Parathyroid adenoma (tissue), 2 donors: Measurements from ENCODE around the gene USHBP1.

Experiments
- H2AFZ ChIP-seq: fragments of 300-600 bp; sonication (generic); one replicate; pipeline ENCODE4 v1.7.0; 2017; ENCODE audit warnings: antibody characterized with exemption, mild to moderate bottlenecking
- H3K27ac ChIP-seq: fragments of 300-600 bp; sonication (generic); one replicate; pipeline ENCODE4 v1.7.0; 2017
- H3K27me3 ChIP-seq: fragments of 300-600 bp; sonication (generic); one replicate; pipeline ENCODE4 v1.7.0; 2017; ENCODE audit warnings: low read length; ENCODE audit not compliant: control insufficient read depth, insufficient read depth
- H3K36me3 ChIP-seq: fragments of 300-600 bp; sonication (generic); one replicate; pipeline ENCODE4 v1.7.0; 2017; ENCODE audit warnings: low read length; ENCODE audit not compliant: control insufficient read depth, insufficient read depth
- H3K4me1 ChIP-seq: fragments of 300-600 bp; sonication (generic); one replicate; pipeline ENCODE4 v1.7.0; 2017; ENCODE audit warnings: control low read depth
- H3K4me2 ChIP-seq: fragments of 300-600 bp; sonication (generic); one replicate; pipeline ENCODE4 v1.7.0; 2017; ENCODE audit warnings: low read length
- H3K4me3 ChIP-seq: fragments of 300-600 bp; sonication (generic); one replicate; pipeline ENCODE4 v1.7.0; 2017; ENCODE audit warnings: low read depth, low read length
- H3K79me2 ChIP-seq: fragments of 300-600 bp; sonication (generic); one replicate; pipeline ENCODE4 v1.7.0; 2017; ENCODE audit warnings: control low read depth
- H3K9ac ChIP-seq: fragments of 300-600 bp; sonication (generic); one replicate; pipeline ENCODE4 v1.7.0; 2017; ENCODE audit warnings: mild to moderate bottlenecking
- H3K9me3 ChIP-seq: fragments of 300-600 bp; sonication (generic); one replicate; pipeline ENCODE4 v1.7.0; 2017; ENCODE audit warnings: low read length; ENCODE audit not compliant: control insufficient read depth
- TF ChIP-seq, protein P1 (sequence below): fragments of 300-600 bp; sonication (generic); IDR thresholded peaks from one replicate; pipeline ENCODE4 v1.7.0; 2017; ENCODE audit warnings: antibody characterized with exemption, mild to moderate bottlenecking
- donor health status: primary hyperparathyroidism.

USHBP1 gene

GRCh38 chr19:17305517-17306284 is 41.2 kb upstream of the USHBP1 start, which contains the start of gene MRPL34:
Gene MRPL34, plus strand, starts transcription at chr19:17305872. Its CDS starts 21 bp downstream, at chr19:17305893.
- no peaks in the 10 kb centered on the region for H3K9me3 ChIP-seq
- peak within 1 kb of the TSS; percentile 58 for H3K4me2 ChIP-seq
- peak within 1 kb of the TSS; percentile 89 for H3K4me3 ChIP-seq
- peaks cover 21% of the 10 kb centered on the region for H3K4me1 ChIP-seq
- H2AFZ ChIP-seq, result peak within 1 kb of the TSS; percentile 83
- H3K27me3 ChIP-seq, result no peaks in the 10 kb centered on the region
- H3K36me3 ChIP-seq, result no peaks in the 10 kb centered on the region
- peak within 1 kb of the TSS; percentile 90 for H3K27ac ChIP-seq
- H3K9ac ChIP-seq, result peak within 1 kb of the TSS; percentile 38
- H3K79me2 ChIP-seq, result peaks cover 20% of the 10 kb centered on the region
- TF ChIP-seq, protein P1, sequence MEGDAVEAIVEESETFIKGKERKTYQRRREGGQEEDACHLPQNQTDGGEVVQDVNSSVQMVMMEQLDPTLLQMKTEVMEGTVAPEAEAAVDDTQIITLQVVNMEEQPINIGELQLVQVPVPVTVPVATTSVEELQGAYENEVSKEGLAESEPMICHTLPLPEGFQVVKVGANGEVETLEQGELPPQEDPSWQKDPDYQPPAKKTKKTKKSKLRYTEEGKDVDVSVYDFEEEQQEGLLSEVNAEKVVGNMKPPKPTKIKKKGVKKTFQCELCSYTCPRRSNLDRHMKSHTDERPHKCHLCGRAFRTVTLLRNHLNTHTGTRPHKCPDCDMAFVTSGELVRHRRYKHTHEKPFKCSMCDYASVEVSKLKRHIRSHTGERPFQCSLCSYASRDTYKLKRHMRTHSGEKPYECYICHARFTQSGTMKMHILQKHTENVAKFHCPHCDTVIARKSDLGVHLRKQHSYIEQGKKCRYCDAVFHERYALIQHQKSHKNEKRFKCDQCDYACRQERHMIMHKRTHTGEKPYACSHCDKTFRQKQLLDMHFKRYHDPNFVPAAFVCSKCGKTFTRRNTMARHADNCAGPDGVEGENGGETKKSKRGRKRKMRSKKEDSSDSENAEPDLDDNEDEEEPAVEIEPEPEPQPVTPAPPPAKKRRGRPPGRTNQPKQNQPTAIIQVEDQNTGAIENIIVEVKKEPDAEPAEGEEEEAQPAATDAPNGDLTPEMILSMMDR, result peak; percentile 96

GRCh38 chr19:17305216-17305516 is 40.6 kb upstream of the USHBP1 start:
- Histone ChIP-seq H3K9me3 (no peaks in the 10 kb centered on the region), H3K79me2 (peaks cover 15% of the 10 kb centered on the region), H3K27me3 (no peaks in the 10 kb centered on the region), H3K4me1 (peaks cover 20% of the 10 kb centered on the region), H2AFZ (no peak overlapping the region), H3K4me2 (peak overlapping the region; percentile 58), H3K27ac (peak overlapping the region; percentile 90), H3K36me3 (no peaks in the 10 kb centered on the region), H3K9ac (no peak overlapping the region), H3K4me3 (peak overlapping the region; percentile 89)
- TF ChIP-seq, protein P1, result no peak

DNA sequence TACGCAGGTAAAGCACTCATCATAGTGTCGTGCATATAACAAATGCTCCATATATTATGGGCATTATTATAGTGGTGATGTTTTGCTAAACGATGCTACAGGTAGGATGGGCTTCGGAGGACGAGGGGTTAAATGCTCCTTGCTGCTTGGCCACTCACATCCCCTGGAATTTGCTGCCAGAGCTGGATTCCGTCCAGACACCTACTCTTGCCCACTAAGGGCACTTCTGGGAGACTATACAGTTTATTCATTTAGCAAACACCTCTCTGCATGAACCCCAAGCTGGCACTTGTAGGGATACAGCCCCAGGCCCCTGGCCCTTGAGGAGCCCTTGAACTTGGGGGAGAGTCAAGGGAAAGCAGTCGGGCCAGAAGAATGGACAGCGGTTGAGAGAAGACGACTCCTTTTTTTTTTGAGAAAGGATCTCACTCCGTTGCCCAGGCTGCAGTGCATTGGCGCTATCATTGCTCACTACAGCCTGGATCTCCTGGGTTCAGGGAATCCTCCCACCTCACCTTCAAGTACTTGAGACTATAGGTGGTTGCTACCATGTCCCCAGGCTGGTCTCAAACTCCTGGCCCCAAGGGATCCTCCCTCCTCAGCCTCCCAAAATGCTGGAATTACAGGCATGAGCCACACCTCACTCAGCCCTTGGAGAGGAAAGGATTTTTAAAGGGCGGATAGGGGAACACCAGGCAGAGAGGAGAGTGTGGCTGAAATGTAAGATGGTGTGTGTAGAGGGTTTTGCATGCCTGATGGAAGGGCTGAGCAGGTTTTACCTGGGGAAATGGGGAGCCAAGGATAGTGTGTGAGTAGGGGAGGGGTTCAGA is 40.1 kb upstream of the USHBP1 start:
- Histone ChIP-seq H3K36me3 (no peaks in the 10 kb centered on the region), H3K79me2 (peaks cover 9% of the 10 kb centered on the region), H3K4me2 (peak overlapping the region; percentile 58), H3K27ac (peak overlapping the region; percentile 90), H3K27me3 (no peaks in the 10 kb centered on the region), H2AFZ (peak overlapping the region; percentile 92), H3K4me1 (peaks cover 18% of the 10 kb centered on the region), H3K4me3 (peak overlapping the region; percentile 5), H3K9ac (no peak overlapping the region), H3K9me3 (no peaks in the 10 kb centered on the region)
- TF ChIP-seq, protein P1, result no peak

- peak overlapping the region; percentile 90 for H3K27ac ChIP-seq
- H3K4me1 ChIP-seq, result peaks cover 18% of the 10 kb centered on the region
- no peak overlapping the region for H3K9ac ChIP-seq
- H3K27me3 ChIP-seq, result no peaks in the 10 kb centered on the region
- no peaks in the 10 kb centered on the region for H3K9me3 ChIP-seq
- H3K79me2 ChIP-seq, result peaks cover 8% of the 10 kb centered on the region
- H2AFZ ChIP-seq, result peak overlapping the region; percentile 92
- H3K36me3 ChIP-seq, result no peaks in the 10 kb centered on the region
- H3K4me2 ChIP-seq, result peak overlapping the region; percentile 67
- TF ChIP-seq, protein P1, result no peak
- peak overlapping the region; percentile 48 for H3K4me3 ChIP-seq
Measured at GRCh38 chr19:17303940-17304267, 39.4 kb upstream of the USHBP1 start.
